Body of pancreas (tissue), 4 donors: Measurements from ENCODE around the gene TTC36. TPM values are rescaled to one million over a fixed set of nuclear protein-coding genes. Genes with fewer than 3 reads are reported as not detected.
A peak's percentile ranks its signal among the peaks of the same experiment; 100 is the strongest.
"Not testable (repeated sequence)": the region's sequence is repeated elsewhere in the genome, so short reads cannot be mapped to it uniquely, and the experiment has no call there.

Experiments used
- ATAC-seq: fragments of 150-250 bp; one replicate; pipeline ENCODE4 v1.9.1; 2016
- DNase-seq, 4 donors: peaks; one replicate each; pipeline ENCODE4 v3.0.0-alpha.2; 2019
- H3K27ac ChIP-seq, 4 donors: fragments of 200-600 bp; sonication (generic); 1 replicate in 3 of 4; 2 replicates in 1 of 4; pipeline versions ENCODE4 v1.5.1 to v1.6.1; 2016 to 2019; ENCODE audit warnings: mild to moderate bottlenecking in 1 of 4, mixed read lengths in 1 of 4, moderate library complexity in 1 of 4
- H3K27me3 ChIP-seq, 2 donors: fragments of 200-600 bp; sonication (generic); one replicate each; pipeline ENCODE4 v1.6.0; 2016; ENCODE audit warnings: mild to moderate bottlenecking in 1 of 2
- H3K36me3 ChIP-seq, 2 donors: fragments of 200-600 bp; sonication (generic); replicated peaks in 1 of 2; 2 replicates each; pipeline ENCODE4 v1.5.1; 2016; ENCODE audit warnings: low read depth in 2 of 2; ENCODE audit not compliant: insufficient read depth in 1 of 2
- H3K4me1 ChIP-seq: fragments of 200-600 bp; sonication (generic); one replicate; pipeline ENCODE4 v1.6.0; 2016
- H3K4me3 ChIP-seq, 2 donors: fragments of 200-600 bp; sonication (generic); 1 replicate in 1 of 2; 2 replicates in 1 of 2; pipeline ENCODE4 v1.5.1; 2016 to 2019
- H3K9me3 ChIP-seq, 3 donors: fragments of 200-600 bp; sonication (generic); 1 replicate in 2 of 3; 2 replicates in 1 of 3; pipeline ENCODE4 v1.5.1; 2016
- CTCF ChIP-seq, 7 experiments: fragments of 450-650 bp in 4 of 7; fragments of 200-600 bp in 3 of 7; sonication (generic) in 3 of 7; IDR thresholded peaks; one replicate each; pipeline ENCODE4 v1.5.1; 2016 to 2019; ENCODE audit warnings: antibody characterized with exemption in 7 of 7
- POLR2A ChIP-seq, 3 donors: fragments of 450-650 bp; IDR thresholded peaks; one replicate each; pipeline ENCODE4 v1.6.1; 2016; ENCODE audit warnings: antibody characterized with exemption in 3 of 3, mild to moderate bottlenecking in 2 of 3
- WGBS, 2 donors: methylation state at CpG; one replicate each; pipeline ENCODE4 v1.1.5; 2017; 5-methylcytosine and 5-hydroxymethylcytosine counted together
- intact Hi-C: fragments of 100-400 bp; cut with DNase I; formaldehyde crosslinking; loops from one replicate; pipeline ENCODE4 v1.15.1; 2023
- total RNA-seq, 2 donors: library from RNA; depleted of rRNA; stranded (reverse); fragments of >200 nt; gene quantifications; one replicate each; pipeline ENCODE4 v1.1.0, GENCODE V29; 2016

Gene TTC36
- total RNA-seq, 2 donors from 2014 or later: not detected

DNA sequence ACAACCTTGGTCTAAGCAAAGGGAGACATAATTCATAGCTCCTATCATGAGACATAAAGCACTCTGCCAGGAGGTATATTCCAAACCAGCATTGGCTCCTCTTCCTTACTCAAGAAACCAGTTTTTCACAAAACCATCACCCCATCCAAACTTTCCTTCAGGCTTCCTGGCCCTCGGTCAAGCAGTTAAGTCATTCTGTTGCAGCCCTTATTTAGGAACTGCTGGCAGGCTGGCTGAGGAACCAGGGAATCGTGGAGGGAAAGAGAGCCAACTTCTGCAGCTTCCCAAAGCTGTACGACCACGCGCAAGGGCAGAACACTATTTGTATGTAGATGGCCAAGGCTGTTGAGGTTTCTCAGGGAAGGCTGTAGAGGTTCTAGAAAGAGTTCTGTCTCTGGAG lies 37.8 kb downstream of the TTC36 start:
- DNase-seq: peak in 1 of 4 donors; percentile 20
- H3K27me3 ChIP-seq: no peaks in the 10 kb centered on the region
- intact Hi-C loops: no loop called here
- WGBS, 2 donors: 29 to 37% methylated on average over 5 of the region's 5 CpGs
- no peak for ATAC-seq
- H3K27ac ChIP-seq: peak overlapping the region in 1 of 4 donors; percentile 25
- H3K9me3 ChIP-seq: no peaks in the 10 kb centered on the region
- TF ChIP-seq CTCF (IDR thresholded peaks at IDR 0.05): no peak
- TF ChIP-seq POLR2A (IDR thresholded peaks at IDR 0.05): no peak
- H3K4me1 ChIP-seq: peaks cover 12% of the 10 kb centered on the region
- no peaks in the 10 kb centered on the region for H3K36me3 ChIP-seq
- peak overlapping the region in 1 of 2 donors; percentile 76 for H3K4me3 ChIP-seq

- Histone ChIP-seq H3K4me1 (peaks cover 30% of the 10 kb centered on the region), H3K27me3 (no peaks in the 10 kb centered on the region), H3K4me3 (no peak overlapping the region), H3K27ac (no peak overlapping the region), H3K9me3 (no peaks in the 10 kb centered on the region), H3K36me3 (no peaks in the 10 kb centered on the region)
- intact Hi-C loops: no loop called here
- no peak for DNase-seq
- no peak for ATAC-seq
- TF ChIP-seq CTCF (IDR thresholded peaks at IDR 0.05): no peak
- TF ChIP-seq POLR2A (IDR thresholded peaks at IDR 0.05): no peak
- WGBS, 2 donors: 88 to 91% methylated on average over 2 of the region's 2 CpGs
Observed at GRCh38 chr11:118569670-118570069, 42.4 kb downstream of the TTC36 start.

DNA sequence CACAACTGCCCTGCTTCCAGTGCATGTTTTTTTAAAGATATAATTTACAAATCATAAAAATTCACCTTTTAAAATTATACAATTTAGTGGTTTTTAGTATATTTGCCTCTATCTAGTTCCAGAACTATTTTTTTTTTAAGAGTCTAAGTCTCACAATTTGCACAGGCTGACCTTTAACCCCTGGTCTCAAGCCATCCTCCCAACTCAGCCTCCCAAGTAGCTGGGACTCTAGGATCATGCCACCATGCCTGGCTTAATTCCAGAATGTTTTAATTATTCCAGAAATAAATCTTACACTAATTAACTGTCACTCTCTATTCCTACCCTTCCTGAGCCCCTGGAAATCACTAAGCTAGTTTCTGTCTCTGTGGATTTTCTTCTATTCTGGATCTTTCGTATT lies 43.5 kb downstream of the TTC36 start:
- DNase-seq (no peak), ATAC-seq (no peak)
- no peak overlapping the region for H3K27ac ChIP-seq
- no peaks in the 10 kb centered on the region for H3K27me3 ChIP-seq
- H3K9me3 ChIP-seq: no peaks in the 10 kb centered on the region
- intact Hi-C loops: no loop called here
- 100% methylated on average over 1 of the region's 1 CpG for WGBS, 2 donors
- TF ChIP-seq CTCF (IDR thresholded peaks at IDR 0.05) (no peak), POLR2A (IDR thresholded peaks at IDR 0.05) (no peak)
- no peak overlapping the region for H3K4me3 ChIP-seq
- H3K4me1 ChIP-seq: peaks cover 36% of the 10 kb centered on the region
- no peaks in the 10 kb centered on the region for H3K36me3 ChIP-seq

DNA sequence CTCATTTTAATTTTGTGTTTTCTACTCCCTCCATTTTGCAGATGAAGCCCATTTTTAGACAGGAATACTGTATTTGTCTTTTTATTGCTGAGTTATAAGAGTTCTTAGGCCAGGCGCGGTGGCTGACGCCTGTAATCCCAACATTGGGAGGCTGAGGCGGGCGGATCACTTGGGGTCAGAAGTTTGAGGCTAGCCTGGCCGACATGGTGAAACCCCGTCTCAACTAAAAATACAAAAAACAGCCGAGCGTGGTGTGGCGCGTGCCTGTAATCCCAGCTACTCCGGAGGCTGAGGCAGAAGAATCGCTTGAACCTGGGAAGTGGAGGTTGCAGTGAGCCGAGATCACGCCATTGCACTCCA lies 44.4 kb downstream of the TTC36 start:
- ATAC-seq, H3K36me3 ChIP-seq, H3K9me3 ChIP-seq, H3K27me3 ChIP-seq, intact Hi-C loops: not testable (repeated sequence)
- H3K4me1 ChIP-seq: peaks cover 38% of the 10 kb centered on the region
- peak overlapping the region in 1 of 2 donors; percentile 81 for H3K4me3 ChIP-seq
- peak in 2 of 4 donors; percentile 25 to 29 for DNase-seq
- peak overlapping the region; percentile 30 to 100 (median 98) for H3K27ac ChIP-seq
- 16 to 25% methylated on average over 15 of the region's 15 CpGs for WGBS, 2 donors

DNA sequence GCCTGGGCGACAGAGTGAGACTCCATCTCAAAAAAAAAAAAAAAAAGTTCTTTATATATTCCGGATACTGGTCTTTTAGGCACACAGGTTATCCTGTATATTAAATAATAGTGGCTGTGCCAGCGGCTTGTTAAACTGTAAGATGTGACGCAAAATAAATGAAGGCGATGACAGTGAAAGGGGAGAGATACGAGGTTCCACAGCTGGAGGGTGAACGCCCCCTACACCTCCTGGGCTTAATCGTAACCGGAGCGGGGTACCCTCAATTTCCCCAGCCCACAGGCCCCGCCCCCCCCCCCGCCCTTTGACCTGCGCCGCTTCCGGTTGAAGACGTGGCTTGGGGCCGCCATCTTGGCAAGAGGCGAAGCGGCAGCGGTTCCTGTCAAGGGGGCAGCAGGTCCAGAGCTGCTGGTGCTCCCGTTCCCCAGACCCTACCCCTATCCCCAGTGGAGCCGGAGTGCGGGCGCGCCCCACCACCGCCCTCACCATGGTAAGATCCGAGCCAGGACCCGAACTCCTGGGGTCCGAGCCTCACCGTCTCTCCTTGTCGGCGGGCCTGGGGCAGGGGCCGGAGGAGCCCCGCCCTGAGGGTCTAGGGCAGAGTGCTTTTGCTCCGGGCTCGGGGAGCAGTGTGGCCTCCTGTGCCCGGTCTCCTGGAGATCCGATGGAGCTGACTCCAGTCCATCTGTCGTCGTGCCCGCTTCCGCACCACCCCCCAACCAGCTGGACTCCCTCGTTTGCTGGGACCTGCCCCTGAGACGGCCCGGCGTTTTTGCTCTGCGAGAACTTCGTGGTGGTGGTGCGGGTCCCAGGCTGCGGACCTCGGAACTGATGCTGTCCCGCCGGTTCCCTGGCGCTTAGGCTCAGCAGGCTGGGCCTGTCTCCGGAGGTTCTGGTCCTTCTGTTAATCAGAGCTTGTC lies 45.0 kb downstream of the TTC36 start, which contains the start of gene ARCN1:
TSS of gene ARCN1 (plus strand) at position 349 of the 920 bp plus-strand sequence. CDS start at position 488, 139 bp downstream.
- intact Hi-C loops: no loop called here
- peak; percentile 91 for ATAC-seq
- DNase-seq: peak; percentile 76 to 83 (median 82)
- Histone ChIP-seq H3K4me1 (peaks cover 44% of the 10 kb centered on the region), H3K36me3 (no peaks in the 10 kb centered on the region), H3K27me3 (no peaks in the 10 kb centered on the region), H3K4me3 (peak within 1 kb of the TSS; percentile 33 to 81), H3K9me3 (no peaks in the 10 kb centered on the region), H3K27ac (peak within 1 kb of the TSS; percentile 98 to 100 (median 98))
- TF ChIP-seq CTCF (IDR thresholded peaks at IDR 0.05) (no peak), POLR2A (IDR thresholded peaks at IDR 0.05) (peak; percentile 36 to 74 (median 72))
- WGBS, 2 donors: 0% methylated on average over 10 to 50 of the region's 55 CpGs
